Peyer's patch (tissue), 4 donors: Measurements from ENCODE around the gene NAV2.

Experiments
- POLR2A ChIP-seq, 2 donors: fragments of 450-650 bp; IDR thresholded peaks; one replicate each; pipeline ENCODE4 v1.5.1; 2017; ENCODE audit warnings: antibody characterized with exemption in 2 of 2, mild to moderate bottlenecking in 2 of 2, moderate library complexity in 2 of 2
- TF ChIP-seq, protein P1 (sequence below), 6 experiments: fragments of 450-650 bp in 4 of 6; fragments of 200-600 bp in 2 of 6; sonication (generic) in 1 of 6; IDR thresholded peaks; one replicate each; pipeline ENCODE4 v1.5.1; 2017 to 2019; ENCODE audit warnings: antibody characterized with exemption in 6 of 6, mild to moderate bottlenecking in 3 of 6, moderate library complexity in 1 of 6

DNA sequence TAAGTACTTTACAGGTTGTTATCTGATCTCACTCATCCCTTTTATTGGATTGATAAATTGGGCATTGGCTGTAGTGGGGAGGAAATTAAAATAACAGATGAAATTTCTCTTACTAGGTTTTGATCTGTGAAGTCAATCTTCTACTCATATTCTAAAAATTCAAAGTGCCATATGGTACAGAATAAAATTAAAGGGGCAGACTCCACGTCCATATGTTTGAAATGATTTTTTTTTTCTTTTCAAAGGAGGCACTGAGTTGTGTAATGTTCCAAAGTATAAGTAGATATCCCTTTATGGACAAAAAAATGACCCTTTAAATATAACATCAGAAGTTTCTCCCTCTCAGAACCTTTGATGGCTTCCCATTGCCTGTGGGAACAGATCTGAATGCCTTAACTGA is 240.3 kb downstream of the NAV2 start:
- TF ChIP-seq, protein P1, sequence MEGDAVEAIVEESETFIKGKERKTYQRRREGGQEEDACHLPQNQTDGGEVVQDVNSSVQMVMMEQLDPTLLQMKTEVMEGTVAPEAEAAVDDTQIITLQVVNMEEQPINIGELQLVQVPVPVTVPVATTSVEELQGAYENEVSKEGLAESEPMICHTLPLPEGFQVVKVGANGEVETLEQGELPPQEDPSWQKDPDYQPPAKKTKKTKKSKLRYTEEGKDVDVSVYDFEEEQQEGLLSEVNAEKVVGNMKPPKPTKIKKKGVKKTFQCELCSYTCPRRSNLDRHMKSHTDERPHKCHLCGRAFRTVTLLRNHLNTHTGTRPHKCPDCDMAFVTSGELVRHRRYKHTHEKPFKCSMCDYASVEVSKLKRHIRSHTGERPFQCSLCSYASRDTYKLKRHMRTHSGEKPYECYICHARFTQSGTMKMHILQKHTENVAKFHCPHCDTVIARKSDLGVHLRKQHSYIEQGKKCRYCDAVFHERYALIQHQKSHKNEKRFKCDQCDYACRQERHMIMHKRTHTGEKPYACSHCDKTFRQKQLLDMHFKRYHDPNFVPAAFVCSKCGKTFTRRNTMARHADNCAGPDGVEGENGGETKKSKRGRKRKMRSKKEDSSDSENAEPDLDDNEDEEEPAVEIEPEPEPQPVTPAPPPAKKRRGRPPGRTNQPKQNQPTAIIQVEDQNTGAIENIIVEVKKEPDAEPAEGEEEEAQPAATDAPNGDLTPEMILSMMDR (IDR thresholded peaks at IDR 0.05), result no peak
- no peak for TF ChIP-seq POLR2A (IDR thresholded peaks at IDR 0.05)
